GM12864 (cell line): ENCODE results near the gene CAMK2D.

Source experiments
- DNase-seq: peaks from one replicate; pipeline ENCODE4 v3.0.0-alpha.2; 2011; ENCODE audit warnings: low read depth
- H3K4me3 ChIP-seq: 2 replicates; pipeline ENCODE4 v1.5.1; 2011; ENCODE audit warnings: mild to moderate bottlenecking, low read depth, low read length, control low read depth
- CTCF ChIP-seq: IDR thresholded peaks from 2 replicates; pipeline ENCODE4 v1.5.1; 2011; ENCODE audit warnings: low read depth, mild to moderate bottlenecking, moderate library complexity, low read length, control low read depth, inconsistent platforms; ENCODE audit errors: missing control alignments

The CAMK2D gene

DNA sequence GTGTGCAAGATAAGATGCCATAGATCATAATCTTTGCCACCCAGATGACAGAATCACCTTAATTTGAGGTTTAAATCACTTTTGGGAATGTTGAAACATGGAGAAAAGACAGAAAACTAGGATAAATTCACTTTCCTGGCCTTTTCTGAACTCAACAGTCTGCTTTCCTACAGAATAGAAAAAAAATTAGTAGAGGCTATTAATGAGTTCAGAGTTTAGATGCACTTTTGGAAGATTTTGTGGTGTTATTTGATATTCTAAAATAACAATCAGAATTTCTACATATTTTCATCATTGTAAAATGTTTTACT lies 195.9 kb downstream of the CAMK2D start:
- no peak for TF ChIP-seq CTCF
- DNase-seq: no peak
- no peak overlapping the region; the same call in 1 of the 2 replicates for H3K4me3 ChIP-seq

GRCh38 chr4:113564493-113564892 lies 197.0 kb downstream of the CAMK2D start:
- no peak for TF ChIP-seq CTCF
- DNase-seq: no peak
- no peak overlapping the region for H3K4me3 ChIP-seq

DNA sequence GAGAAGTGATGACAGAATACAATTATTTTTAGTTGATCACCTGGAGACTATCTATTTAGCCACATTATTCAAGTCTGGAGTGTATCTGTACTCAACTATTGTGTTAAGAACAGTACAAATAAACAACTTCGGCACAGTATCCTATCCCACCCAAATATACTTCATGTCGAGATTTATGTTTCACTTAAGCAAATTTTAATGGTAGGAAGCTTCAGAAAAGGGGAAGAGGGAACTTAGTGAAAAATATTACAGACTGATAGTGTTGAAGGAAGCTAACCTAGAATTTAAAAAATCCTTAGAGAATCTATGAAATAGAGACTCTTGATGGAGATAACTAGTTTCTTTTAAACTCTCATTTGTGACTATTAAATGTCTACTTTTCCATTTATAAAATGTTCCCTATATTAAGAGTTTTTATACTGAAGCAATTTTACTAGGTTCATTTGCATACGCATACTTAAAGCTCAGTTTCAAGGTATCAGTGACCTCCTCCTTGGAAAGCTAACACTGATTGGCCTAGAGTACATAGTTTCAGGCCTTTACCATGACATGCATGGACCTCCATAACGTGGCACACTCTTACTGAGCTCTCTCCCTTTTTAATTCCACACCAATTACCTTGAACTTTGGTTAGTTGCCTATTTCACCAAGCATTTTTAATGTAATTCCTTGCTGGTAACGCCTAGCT lies 197.7 kb downstream of the CAMK2D start:
- no peak overlapping the region for H3K4me3 ChIP-seq

GRCh38 chr4:113561758-113562157 lies 199.8 kb downstream of the CAMK2D start:
- TF ChIP-seq CTCF: no peak
- no peak for DNase-seq
- no peak overlapping the region for H3K4me3 ChIP-seq

More for the DNA sequence above, 197.7 kb downstream of the CAMK2D start:
- TF ChIP-seq CTCF: no peak
- no peak for DNase-seq

DNA sequence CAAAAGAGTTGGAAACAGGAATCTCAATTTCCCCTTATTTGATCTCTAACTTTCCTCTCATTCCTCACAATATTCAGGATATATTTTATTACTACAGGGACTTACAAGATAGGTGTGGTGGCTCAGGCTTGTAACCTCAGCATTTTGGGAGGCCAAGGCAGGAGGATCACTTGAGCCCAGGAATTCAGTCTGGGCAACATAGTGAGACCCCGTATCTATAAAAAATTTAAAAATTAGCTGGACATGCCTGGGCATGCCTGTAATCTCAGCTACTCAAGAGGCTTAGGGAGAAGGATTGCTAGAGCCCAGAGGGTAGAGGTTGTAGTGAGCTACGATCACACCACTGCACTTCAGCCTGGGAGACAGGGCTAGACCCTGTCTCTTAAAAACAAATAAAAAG lies 200.4 kb downstream of the CAMK2D start:
- no peak overlapping the region for H3K4me3 ChIP-seq
- TF ChIP-seq CTCF: no peak
- DNase-seq: no peak

DNA sequence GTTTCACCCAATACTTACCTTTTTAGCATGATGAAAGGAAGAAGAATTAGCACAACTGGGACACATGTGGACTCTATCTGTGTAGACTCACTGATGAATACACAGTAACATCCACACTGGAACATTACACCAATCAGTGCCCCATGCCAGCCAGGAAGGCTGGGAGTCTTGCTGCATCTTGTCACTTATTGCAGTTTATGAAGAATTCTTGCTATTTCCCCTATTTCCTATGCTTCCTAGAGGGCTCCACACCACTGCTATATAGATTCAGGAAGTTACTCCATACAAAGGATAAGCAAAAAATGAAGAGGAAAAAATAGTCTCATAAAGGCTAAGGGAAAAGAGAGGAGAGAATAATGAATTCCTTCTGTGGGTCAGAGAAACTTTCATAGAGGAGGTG lies 201.0 kb downstream of the CAMK2D start:
- H3K4me3 ChIP-seq: no peak overlapping the region
- no peak for DNase-seq
- TF ChIP-seq CTCF: no peak

DNA sequence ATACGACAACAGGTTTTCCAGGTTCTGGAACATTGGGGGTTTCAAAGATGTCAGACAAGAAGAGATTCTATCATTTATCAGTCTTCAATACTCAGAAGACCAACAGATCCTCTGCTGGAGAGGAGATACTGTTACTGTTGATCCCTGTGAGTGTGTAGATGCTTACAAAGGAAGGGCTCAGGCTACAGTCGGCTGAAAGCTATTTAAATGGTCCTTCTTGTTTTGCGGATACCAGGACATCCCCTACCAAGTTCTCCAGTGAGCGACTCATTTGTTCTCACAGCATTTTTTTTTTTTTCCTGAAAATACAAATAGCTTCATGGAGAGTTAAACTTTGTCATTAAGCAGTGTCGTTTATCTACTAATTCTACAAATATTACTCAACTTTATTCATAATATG lies 201.6 kb downstream of the CAMK2D start:
- TF ChIP-seq CTCF: no peak
- DNase-seq: no peak
- no peak overlapping the region for H3K4me3 ChIP-seq
